HG03442 (cell line): ENCODE results near the gene SEMA5A.

ENCODE experiments used
- ATAC-seq: cut with Tn5 transposase; IDR thresholded peaks from one replicate; pipeline ENCODE4 v1.9.1; 2021; ENCODE audit warnings: mild to moderate bottlenecking, moderate library complexity; ENCODE audit not compliant: unreplicated experiment

SEMA5A gene, protein sequence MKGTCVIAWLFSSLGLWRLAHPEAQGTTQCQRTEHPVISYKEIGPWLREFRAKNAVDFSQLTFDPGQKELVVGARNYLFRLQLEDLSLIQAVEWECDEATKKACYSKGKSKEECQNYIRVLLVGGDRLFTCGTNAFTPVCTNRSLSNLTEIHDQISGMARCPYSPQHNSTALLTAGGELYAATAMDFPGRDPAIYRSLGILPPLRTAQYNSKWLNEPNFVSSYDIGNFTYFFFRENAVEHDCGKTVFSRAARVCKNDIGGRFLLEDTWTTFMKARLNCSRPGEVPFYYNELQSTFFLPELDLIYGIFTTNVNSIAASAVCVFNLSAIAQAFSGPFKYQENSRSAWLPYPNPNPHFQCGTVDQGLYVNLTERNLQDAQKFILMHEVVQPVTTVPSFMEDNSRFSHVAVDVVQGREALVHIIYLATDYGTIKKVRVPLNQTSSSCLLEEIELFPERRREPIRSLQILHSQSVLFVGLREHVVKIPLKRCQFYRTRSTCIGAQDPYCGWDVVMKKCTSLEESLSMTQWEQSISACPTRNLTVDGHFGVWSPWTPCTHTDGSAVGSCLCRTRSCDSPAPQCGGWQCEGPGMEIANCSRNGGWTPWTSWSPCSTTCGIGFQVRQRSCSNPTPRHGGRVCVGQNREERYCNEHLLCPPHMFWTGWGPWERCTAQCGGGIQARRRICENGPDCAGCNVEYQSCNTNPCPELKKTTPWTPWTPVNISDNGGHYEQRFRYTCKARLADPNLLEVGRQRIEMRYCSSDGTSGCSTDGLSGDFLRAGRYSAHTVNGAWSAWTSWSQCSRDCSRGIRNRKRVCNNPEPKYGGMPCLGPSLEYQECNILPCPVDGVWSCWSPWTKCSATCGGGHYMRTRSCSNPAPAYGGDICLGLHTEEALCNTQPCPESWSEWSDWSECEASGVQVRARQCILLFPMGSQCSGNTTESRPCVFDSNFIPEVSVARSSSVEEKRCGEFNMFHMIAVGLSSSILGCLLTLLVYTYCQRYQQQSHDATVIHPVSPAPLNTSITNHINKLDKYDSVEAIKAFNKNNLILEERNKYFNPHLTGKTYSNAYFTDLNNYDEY

DNA sequence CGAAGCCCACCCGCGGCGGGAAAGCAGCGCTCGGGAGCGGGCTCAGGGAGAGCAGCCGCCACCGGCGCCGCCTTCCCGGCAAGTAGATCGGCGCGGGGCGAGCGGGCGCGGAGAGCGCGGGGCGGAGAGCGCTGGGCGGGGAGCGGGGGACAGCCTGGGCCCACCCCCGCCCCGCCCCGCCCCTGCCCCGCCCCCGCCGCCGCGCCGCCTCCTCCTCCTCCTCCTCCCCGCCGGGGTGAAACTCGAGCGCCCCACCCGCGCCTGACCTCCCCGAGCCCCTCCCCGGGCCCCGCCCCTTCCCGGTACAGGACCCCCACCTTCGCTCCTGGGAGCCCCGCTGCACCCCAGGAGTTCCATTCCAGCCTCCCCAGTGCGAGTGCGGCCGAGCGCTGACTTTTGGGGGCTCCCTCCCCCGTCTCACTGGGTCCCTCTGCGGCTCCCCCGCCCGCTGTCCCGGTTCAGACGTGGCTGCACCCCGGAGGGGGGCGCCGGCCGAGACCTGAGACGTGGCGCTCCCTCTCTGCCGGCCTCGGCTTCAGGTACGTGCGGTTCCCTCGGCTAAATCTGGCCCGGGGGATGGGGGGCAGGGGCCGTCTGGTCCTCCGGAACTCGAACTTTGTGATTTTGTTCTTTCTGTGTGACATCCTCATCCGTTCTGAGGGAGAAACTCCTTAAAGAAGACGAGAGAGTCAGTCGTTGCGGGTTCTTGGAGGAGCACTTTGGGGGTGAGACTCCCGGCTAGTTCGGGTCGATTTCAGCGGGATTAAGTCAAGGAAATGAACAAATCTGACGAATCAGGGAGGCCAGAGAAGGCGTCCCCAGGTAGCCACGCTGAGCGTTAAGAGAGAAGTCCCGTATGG is at the start of gene SEMA5A:
Gene SEMA5A, minus strand, starts transcription at position 84 of the 860 bp plus-strand sequence. CDS start 166,129 bp downstream, outside the sequence.
- ATAC-seq = peak; percentile 29

DNA sequence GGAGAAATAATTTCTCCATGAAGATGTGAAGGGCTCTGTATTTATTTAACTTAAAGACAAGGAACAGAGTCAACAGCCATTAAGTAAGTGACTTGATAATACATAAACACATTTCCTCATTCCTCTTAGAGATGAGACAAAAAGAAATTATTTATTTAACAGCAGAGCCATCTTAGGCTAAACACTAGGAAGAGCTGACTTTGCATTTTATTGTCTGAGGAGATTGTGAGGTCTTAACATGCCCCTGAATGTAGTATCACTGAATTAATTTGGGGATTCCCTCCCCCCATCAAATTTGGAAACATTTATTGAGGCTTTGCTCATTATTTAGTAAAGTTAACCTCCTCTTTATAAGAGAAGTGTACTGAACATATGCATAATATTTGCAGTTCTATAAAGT is 49.0 kb upstream of the SEMA5A start:
- ATAC-seq = no peak

DNA sequence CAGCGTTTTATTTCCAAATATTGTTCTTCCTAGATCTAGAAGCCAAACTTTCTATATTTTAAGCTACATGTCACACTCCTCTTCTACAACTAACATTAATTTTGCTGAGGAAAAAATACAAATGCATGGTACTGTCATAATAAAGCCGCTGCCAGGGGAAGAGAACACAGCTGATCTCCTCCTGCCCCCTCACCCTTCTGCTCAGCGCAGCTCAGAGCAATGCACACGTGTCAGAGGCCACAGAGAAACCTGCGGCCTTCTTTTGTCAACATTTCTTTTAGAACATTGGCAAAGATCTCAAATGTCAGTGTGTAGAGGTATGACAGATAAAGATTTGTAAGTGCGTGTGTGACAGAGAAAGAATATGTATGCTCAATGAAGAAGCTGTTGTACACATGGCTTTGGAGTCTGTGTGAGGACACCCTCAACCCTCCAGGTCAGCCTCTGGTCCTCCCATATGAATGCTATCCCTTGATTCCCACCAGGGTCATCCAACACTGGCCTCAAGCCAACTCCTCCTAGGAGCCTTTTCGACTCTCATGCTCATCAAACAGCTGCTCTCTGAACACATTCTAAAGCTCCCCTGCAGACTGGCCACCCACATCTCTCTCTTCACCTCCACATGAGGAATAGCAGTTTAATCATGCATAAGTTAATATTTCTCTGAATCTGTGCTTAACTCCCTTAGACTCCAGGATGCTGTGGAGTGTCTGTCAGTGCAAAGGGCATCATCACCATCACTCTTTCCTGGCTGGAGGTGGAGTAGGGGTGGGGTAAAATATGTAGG is 43.4 kb upstream of the SEMA5A start:
- ATAC-seq = no peak

DNA sequence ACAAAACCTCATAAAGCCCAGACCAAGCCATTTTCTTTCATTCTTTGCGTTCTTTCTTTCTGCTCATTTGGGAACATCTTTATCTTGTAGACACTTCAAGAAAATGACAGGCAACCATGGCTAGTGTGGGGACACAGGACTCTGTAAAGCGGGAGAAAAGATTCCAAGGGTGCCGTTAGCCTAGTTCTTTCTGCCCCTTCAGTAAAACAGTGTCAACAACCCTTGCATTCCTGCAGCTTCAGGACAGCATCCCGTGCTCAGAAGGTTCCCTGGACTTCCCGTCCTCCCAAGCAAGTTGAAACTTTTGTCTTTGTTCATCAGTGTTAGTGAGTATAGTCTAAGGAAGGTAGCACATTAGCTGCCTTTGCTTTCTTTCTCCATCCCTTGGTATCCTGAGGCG is 42.4 kb upstream of the SEMA5A start:
- no peak for ATAC-seq

DNA sequence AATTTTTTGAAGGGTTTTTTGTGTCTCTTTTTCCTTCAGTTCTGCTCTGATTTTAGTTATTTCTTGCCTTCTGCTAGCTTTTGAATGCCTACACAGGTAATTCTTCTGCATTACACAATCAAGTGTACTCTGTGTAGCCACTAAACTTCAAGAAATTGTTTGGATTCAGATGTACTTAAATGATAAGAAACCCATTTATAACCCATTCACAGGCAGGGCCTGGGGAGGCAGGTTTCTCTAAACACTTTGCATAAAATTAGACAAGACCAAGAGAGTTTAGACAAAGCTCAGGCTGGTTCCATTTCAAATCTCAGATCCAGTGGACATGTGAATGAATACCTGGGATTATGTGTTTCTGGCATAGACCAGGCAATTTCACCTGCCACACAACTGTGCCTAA is 41.3 kb upstream of the SEMA5A start:
- no peak for ATAC-seq

DNA sequence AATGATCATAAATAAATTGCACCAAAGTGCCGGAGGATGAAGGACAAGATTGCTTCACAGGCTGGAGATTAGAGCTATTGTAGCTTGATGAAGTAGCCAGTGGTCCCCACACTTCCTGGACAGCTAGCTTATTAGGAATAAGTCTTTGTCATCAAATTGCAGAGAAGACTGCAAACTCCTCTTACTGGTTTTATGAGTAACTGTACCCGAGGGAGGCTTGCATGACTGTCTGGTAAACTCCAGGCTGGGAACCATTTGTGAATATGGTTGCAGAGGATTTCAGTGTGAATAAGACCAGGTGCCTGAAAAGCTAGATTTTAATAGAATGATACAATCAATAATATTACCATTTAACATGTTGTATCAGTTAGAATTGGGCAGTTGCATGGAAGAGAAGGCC is 36.5 kb upstream of the SEMA5A start:
- ATAC-seq = no peak

DNA sequence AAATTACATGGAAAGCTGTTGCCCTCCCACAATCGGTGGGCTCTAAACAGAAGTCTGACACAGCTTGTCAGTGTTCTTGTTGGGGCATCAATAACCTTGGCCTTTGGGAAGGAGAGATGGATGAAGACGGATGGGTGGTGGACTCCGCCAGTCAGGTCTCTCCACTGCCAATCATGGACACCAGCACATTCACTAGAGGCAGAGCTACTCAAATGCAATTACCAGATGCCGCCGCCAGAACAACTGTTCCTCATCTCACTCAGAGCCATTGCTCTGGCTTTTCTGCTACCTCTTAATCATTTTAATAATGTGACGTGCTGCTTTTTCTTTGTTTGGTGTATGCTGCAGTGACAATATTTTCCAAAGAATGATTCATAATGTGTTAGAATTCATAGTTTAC is 27.9 kb upstream of the SEMA5A start:
- ATAC-seq = no peak

DNA sequence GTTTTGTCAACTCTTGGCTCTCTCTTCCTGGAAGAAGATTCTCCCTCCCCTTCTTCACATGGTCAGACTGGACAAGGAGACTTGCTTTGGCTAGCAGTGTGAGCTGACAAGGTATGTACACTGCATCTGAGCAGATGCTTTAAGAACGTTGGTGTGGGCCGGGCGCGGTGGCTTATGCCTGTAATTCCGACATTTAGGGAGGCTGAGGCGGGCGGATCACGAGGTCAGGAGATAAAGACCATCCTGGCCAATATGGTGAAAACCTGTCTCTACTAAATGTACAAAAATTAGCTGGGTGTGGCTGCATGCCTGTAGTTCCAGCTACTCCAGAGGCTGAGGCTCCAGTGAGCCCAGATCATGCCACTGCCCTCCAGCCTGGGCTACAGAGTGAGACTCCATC is 26.4 kb upstream of the SEMA5A start:
- ATAC-seq = no peak

DNA sequence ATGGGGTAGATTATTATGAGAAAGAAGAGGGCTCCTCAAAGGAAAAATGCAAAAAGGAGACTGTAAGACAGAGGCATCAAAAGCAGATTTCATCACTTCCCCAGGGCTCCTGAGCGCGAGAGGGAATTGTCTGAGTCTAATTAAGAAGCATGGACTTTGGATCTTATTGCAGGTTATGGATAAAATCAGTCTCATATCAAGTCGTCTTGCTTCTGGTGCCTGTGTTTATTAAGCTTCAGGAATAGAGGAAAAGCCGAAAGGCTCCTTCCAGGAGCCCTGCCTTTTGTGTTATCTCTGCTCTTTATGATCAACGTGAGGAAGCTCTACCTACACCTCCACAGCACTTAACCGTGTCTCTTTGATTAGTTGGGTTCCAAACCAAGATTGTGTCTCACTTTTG is 25.0 kb upstream of the SEMA5A start:
- no peak for ATAC-seq

DNA sequence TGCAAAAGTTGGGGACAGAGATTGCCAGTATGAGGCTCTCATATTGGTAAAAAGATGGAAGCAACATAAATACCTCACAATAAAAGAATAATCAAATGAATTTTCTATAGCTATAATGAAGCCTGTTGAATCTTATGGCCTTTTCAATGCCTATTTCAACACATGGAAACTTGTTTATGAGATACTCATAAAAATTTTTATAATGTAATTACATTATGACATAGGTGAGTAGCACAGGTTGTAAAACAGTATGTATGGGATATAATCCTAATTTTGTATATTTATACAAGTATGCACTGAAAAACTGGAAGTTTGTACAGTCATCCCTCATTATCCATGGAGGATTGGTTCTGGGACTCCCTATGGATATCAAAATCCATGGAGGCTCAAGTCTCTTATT is 21.2 kb upstream of the SEMA5A start:
- no peak for ATAC-seq

DNA sequence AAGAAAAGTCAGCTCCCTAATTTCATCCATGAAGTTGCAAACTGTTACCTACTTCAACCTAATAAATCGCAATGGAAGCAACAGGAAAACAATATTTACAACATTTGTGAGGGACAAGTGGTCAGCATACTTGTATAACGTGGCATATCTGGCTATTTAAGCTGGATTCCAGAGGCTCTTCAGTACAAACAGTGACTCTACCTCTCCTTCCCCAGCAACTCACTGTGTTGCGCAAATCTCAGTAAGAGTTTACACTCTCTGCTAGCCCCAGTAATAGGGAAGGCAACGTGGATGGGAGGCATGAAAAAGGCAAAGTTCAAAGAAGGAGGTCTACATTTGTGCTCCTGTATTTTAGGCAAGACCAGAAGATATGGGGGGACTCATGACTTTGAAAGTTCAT is 18.9 kb upstream of the SEMA5A start:
- no peak for ATAC-seq

DNA sequence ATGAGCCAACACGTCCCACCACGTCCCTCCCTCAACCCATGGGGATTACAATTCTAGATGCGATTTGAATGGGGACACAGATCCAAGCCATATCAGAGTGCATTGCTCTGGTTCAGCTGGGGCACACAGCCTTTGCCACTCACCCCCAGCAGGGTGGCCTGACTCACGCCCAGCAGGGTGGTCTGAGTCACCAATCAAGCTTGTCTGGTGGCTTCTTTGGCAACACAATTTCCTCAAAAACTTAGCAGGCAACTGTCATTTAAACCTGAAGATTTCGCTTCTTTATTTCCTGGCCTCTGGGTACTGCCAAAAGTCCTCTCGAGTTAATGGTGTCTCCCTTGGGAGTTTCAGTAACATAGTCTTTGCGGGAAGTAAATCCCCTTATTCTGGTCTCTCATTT is 16.3 kb upstream of the SEMA5A start:
- no peak for ATAC-seq

DNA sequence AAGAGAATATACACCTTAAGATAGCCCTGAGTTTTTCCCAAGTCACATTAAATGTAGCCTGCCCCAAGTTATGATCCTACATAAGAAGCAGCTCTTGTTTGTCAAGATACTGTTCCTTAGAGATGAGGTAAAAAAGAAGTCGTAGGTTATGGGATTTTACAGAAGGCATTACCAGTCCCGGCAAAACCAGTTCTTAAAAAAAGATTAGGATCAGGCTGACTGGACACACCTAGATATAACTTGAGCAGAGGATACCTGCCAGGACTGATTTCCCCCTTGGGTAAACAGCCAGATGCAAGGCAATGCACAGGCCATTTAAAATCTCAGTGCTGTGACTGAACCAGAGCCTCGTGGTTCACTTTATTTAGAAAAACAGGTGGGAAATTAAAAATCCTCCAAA is 14.1 kb upstream of the SEMA5A start:
- no peak for ATAC-seq

DNA sequence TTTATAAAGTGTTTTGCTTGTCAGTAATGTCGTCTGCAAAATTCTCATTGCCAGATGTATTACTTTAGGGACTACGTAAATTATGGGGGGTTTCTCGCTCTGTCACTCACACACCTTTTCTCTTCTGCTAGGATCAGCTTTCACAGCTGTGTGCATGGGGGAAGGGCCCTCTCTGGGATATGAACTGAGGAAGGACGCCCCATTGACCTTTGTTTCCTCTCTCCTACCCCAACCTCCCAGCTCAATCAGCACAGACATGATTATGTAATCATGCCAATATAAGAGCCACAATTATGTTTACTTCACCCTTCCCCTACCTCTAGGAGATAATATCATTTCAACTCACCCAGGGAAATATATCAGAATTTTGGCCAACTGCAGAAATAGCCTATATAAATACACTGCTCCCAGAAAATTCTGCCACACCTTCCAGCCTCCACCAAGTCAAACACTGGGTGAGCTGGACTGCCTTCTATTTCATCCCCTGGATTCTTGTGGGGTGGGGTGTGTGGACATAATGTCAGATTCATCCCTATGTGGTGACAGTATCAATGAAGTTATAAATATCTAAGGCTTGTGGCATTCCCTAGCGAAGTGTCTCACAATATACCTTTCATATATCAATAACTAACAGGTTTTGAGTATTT is 12.6 kb upstream of the SEMA5A start:
- no peak for ATAC-seq

DNA sequence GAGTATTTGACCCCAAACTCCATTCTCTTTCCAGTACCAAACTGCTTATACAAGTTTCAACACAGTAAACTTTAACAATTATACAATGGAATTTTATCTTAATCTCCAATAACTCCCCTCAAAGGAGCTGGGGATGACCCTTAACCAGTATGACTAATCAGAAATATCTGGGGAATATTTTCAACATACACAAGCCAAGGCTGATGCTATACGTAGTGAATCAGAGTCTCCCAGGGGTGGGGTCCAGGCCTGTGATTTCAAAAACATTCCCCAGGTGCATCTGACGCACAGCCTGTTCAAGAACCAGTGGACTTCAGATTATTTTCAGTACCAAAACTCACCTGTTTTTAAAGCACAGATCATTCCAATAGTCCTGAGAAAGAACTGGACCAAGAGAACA is 11.8 kb upstream of the SEMA5A start:
- ATAC-seq = no peak

DNA sequence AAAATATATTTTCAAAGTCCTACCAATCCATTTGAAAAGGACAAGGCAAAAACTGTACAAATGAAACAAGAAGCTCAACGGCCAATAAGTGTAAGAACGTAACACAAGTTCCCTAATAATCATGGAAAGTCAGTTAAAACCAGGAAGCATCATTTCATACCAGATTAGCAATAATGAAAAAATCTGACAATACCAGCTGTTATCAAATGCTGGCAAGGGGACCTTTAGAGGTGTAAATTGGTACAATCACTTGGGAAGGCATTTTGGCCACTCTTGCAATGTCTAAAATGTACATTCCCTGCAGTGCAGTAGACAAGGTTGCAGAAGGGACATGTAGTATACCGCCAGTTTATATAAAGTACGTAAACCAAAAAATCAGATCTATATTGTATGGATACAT is 10.1 kb upstream of the SEMA5A start:
- no peak for ATAC-seq

DNA sequence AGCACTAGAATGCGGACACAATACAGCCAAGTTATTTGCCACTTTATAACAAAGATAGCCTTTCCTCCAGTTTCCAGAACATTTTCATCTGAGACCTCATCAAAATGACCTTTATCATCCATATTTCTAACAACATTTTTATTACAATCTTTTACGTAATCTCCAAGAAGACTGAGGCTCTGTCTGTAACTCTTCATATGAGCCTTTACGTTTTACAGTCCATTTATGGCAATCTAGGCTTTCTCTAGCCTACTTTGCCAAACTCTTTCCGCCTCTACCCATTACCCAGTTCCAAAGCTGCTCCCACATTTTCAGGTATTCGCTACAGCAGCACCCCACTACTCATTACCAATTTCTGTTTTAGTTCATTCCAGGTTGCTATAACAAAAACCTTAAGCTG is 8.2 kb upstream of the SEMA5A start:
- ATAC-seq = no peak

DNA sequence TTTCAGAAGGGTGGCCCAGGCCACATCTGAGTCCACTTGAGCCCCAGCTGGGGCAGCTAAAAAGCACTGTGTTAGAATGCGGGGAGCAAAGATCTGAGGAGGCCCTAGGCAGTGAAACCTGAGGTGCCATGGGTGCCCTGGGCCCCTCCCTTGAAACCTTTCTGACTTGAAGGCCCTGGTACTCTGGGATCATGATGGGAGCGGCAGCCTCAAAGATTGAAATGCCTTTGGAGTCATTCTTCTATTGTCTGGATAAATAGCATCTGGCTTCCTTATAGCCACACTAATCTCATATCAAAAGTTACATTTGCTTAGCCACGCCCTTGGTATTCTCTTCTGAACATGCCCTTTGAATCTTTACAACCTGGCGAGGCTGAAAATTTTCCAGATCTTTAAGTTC is 7.7 kb upstream of the SEMA5A start:
- no peak for ATAC-seq
